Measurements from ENCODE around the gene MEIOSIN. TPM values are rescaled to one million over a fixed set of nuclear protein-coding genes. Genes with fewer than 3 reads are reported as not detected.

MEIOSIN gene
- total and polyA plus RNA-seq, 2 of the 13 experiments (the other 11 are each of a cell fraction or from before 2014, with no cell fraction given): not detected

DNA sequence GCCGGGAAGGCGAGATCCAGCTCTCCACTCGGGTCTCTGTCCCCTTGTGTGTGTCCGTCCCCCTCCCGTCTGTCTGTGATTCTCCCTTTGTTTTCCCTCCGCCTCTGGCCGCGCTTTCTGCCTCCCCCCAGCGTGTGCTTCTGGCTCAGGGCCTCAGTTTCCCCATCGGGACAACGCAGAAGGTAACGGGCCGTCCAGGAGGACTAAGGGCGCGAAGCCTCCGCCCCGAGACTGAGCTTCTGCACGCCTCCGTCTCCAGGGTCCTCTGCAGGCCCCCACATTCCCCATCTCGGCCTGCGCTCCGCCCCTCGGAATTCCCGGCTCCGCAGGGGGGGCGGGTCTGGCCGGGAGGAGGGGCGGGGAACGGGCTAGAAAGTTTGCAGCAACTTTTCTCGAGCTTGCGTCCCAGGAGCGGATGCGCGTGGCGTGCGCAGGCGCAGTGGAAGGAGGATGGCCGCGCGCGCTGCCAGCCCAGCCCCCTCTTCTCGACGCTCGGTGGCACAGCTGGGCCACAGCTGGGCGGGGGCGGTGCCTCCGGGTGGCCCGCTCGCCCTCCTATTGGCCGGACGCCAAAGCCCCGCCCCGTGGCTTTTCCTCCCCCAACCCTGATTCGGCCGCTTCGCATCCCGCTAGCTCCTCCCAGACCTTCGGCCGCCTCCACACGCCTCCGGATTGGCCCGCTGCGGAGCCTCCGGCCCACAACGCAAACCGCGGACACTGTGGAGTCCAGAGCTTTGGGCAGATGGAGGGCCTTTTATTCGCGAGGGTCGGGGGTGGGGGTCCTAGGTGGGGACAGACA is 35.9 kb downstream of the MEIOSIN start, which contains the start of gene SIX5 (continued):
- TF ChIP-seq, protein P1, sequence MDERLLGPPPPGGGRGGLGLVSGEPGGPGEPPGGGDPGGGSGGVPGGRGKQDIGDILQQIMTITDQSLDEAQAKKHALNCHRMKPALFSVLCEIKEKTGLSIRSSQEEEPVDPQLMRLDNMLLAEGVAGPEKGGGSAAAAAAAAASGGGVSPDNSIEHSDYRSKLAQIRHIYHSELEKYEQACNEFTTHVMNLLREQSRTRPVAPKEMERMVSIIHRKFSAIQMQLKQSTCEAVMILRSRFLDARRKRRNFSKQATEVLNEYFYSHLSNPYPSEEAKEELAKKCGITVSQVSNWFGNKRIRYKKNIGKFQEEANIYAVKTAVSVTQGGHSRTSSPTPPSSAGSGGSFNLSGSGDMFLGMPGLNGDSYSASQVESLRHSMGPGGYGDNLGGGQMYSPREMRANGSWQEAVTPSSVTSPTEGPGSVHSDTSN (CRISPR knock-in tag; IDR thresholded peaks at IDR 0.05): no peak
- TF ChIP-seq SNRNP70 (IDR thresholded peaks at IDR 0.05; ENCODE audit: low read depth, low read length): no peak
- TF ChIP-seq SRSF1 (optimal IDR thresholded peaks at IDR 0.05; ENCODE audit: low read depth, low read length): no peak
- TF ChIP-seq, protein P2, sequence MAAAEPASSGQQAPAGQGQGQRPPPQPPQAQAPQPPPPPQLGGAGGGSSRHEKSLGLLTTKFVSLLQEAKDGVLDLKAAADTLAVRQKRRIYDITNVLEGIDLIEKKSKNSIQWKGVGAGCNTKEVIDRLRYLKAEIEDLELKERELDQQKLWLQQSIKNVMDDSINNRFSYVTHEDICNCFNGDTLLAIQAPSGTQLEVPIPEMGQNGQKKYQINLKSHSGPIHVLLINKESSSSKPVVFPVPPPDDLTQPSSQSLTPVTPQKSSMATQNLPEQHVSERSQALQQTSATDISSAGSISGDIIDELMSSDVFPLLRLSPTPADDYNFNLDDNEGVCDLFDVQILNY (CRISPR knock-in tag; conservative IDR thresholded peaks at IDR 0.05): no peak
- TF ChIP-seq, protein P3, sequence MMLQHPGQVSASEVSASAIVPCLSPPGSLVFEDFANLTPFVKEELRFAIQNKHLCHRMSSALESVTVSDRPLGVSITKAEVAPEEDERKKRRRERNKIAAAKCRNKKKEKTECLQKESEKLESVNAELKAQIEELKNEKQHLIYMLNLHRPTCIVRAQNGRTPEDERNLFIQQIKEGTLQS (CRISPR knock-in tag; IDR thresholded peaks at IDR 0.05): no peak; the same call in 1 of the 2 replicates
- no peak for TF ChIP-seq ZFP36L2 (CRISPR knock-in tag; IDR thresholded peaks at IDR 0.05)
- TF ChIP-seq, protein P4, sequence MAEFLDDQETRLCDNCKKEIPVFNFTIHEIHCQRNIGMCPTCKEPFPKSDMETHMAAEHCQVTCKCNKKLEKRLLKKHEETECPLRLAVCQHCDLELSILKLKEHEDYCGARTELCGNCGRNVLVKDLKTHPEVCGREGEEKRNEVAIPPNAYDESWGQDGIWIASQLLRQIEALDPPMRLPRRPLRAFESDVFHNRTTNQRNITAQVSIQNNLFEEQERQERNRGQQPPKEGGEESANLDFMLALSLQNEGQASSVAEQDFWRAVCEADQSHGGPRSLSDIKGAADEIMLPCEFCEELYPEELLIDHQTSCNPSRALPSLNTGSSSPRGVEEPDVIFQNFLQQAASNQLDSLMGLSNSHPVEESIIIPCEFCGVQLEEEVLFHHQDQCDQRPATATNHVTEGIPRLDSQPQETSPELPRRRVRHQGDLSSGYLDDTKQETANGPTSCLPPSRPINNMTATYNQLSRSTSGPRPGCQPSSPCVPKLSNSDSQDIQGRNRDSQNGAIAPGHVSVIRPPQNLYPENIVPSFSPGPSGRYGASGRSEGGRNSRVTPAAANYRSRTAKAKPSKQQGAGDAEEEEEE (CRISPR knock-in tag; IDR thresholded peaks at IDR 0.05; ENCODE audit: borderline replicate concordance): no peak
- TF ChIP-seq ZFP36 (IDR thresholded peaks at IDR 0.05; ENCODE audit: borderline replicate concordance, low read depth, low read length, partially characterized antibody): no peak
- 0 out of 2 replicates have a peak, but pooled peaks have one; percentile 43 for TF ChIP-seq ZSCAN9 (CRISPR knock-in tag; IDR thresholded peaks at IDR 0.05; ENCODE audit: borderline replicate concordance)
- TF ChIP-seq ISX (CRISPR knock-in tag; conservative IDR thresholded peaks at IDR 0.05): no peak
- TF ChIP-seq FOXC1 (CRISPR knock-in tag; IDR thresholded peaks at IDR 0.05; ENCODE audit: borderline replicate concordance): no peak
- TF ChIP-seq MLXIP (CRISPR knock-in tag; IDR thresholded peaks at IDR 0.05; ENCODE audit: borderline replicate concordance): peak; percentile 64; the same call in 1 of the 2 replicates
- TF ChIP-seq GPBP1L1 (CRISPR knock-in tag; IDR thresholded peaks at IDR 0.05): no peak
- no peak for TF ChIP-seq ZNF510 (CRISPR knock-in tag; IDR thresholded peaks at IDR 0.05; ENCODE audit: low read depth)
- no peak for TF ChIP-seq ZNF773 (CRISPR knock-in tag; IDR thresholded peaks at IDR 0.05; ENCODE audit: borderline replicate concordance)
- no peak for TF ChIP-seq HMGA1 (CRISPR knock-in tag; conservative IDR thresholded peaks at IDR 0.05)
- TF ChIP-seq NCOA2 (CRISPR knock-in tag; IDR thresholded peaks at IDR 0.05): peak; percentile 42; the same call in 1 of the 2 replicates
- TF ChIP-seq, protein P5, sequence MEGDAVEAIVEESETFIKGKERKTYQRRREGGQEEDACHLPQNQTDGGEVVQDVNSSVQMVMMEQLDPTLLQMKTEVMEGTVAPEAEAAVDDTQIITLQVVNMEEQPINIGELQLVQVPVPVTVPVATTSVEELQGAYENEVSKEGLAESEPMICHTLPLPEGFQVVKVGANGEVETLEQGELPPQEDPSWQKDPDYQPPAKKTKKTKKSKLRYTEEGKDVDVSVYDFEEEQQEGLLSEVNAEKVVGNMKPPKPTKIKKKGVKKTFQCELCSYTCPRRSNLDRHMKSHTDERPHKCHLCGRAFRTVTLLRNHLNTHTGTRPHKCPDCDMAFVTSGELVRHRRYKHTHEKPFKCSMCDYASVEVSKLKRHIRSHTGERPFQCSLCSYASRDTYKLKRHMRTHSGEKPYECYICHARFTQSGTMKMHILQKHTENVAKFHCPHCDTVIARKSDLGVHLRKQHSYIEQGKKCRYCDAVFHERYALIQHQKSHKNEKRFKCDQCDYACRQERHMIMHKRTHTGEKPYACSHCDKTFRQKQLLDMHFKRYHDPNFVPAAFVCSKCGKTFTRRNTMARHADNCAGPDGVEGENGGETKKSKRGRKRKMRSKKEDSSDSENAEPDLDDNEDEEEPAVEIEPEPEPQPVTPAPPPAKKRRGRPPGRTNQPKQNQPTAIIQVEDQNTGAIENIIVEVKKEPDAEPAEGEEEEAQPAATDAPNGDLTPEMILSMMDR (CRISPR knock-in tag; IDR thresholded peaks at IDR 0.05): no peak; the same call in 1 of the 2 replicates

Measured in HepG2 (cell line).